Bronchial epithelial cell (primary cell): ENCODE measurements around the gene ZGLP1. TPM values are rescaled to one million over a fixed set of nuclear protein-coding genes. Genes with fewer than 3 reads are reported as not detected.
A peak's percentile ranks its signal among the peaks of the same experiment; 100 is the strongest.

Source experiments
- DNase-seq: peaks from one replicate; pipeline ENCODE4 v3.0.0-alpha.2; 2010; ENCODE audit warnings: low read depth
- FAIRE-seq: peaks from 2 replicates; lab custom pipeline; 2011; peaks lifted over from hg19 to GRCh38; lab: Jason Lieb, UNC
- H3K27me3 ChIP-seq: 2 replicates; pipeline ENCODE4 v1.5.1; 2011; ENCODE audit warnings: low read length; ENCODE audit not compliant: control insufficient read depth, insufficient read depth
- H3K36me3 ChIP-seq: 2 replicates; pipeline ENCODE4 v1.5.1; 2011; ENCODE audit warnings: low read length; ENCODE audit not compliant: control insufficient read depth, insufficient read depth
- H3K4me3 ChIP-seq: 2 replicates; pipeline ENCODE4 v1.5.1; 2011; ENCODE audit warnings: mild to moderate bottlenecking, low read depth, low read length, control low read depth
- total RNA-seq: library from RNA; depleted of rRNA; stranded (reverse); fragments of >200 nt; gene quantifications from 2 replicates; pipeline ENCODE4 v1.2.1, GENCODE V29; 2014
- TF ChIP-seq, protein P1 (sequence below): IDR thresholded peaks from 2 replicates; pipeline ENCODE4 v1.5.1; 2011; ENCODE audit warnings: mild to moderate bottlenecking, moderate library complexity, low read length, control low read depth, inconsistent platforms; ENCODE audit not compliant: insufficient read depth, severe bottlenecking

ZGLP1 gene
- total RNA-seq, 1 donor from 2014 or later: 0.53 TPM

DNA sequence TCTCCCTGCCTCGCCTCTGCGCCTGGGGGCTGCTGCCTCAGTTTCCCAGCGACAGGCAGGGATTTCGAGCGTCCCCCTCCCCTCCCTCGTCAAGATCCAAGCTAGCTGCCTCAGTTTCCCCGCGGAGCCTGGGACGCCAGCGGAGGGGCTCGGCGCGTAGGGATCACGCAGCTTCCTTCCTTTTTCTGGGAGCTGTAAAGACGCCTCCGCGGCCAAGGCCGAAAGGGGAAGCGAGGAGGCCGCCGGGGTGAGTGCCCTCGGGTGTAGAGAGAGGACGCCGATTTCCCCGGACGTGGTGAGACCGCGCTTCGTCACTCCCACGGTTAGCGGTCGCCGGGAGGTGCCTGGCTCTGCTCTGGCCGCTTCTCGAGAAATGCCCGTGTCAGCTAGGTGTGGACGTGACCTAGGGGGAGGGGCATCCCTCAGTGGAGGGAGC lies 39.4 kb downstream of the ZGLP1 start:
- no peaks in the 10 kb centered on the region for H3K36me3 ChIP-seq
- FAIRE-seq: no peak
- no peak for DNase-seq
- peak overlapping the region; percentile 34 for H3K4me3 ChIP-seq
- H3K27me3 ChIP-seq: no peaks in the 10 kb centered on the region
- TF ChIP-seq, protein P1, sequence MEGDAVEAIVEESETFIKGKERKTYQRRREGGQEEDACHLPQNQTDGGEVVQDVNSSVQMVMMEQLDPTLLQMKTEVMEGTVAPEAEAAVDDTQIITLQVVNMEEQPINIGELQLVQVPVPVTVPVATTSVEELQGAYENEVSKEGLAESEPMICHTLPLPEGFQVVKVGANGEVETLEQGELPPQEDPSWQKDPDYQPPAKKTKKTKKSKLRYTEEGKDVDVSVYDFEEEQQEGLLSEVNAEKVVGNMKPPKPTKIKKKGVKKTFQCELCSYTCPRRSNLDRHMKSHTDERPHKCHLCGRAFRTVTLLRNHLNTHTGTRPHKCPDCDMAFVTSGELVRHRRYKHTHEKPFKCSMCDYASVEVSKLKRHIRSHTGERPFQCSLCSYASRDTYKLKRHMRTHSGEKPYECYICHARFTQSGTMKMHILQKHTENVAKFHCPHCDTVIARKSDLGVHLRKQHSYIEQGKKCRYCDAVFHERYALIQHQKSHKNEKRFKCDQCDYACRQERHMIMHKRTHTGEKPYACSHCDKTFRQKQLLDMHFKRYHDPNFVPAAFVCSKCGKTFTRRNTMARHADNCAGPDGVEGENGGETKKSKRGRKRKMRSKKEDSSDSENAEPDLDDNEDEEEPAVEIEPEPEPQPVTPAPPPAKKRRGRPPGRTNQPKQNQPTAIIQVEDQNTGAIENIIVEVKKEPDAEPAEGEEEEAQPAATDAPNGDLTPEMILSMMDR: no peak

DNA sequence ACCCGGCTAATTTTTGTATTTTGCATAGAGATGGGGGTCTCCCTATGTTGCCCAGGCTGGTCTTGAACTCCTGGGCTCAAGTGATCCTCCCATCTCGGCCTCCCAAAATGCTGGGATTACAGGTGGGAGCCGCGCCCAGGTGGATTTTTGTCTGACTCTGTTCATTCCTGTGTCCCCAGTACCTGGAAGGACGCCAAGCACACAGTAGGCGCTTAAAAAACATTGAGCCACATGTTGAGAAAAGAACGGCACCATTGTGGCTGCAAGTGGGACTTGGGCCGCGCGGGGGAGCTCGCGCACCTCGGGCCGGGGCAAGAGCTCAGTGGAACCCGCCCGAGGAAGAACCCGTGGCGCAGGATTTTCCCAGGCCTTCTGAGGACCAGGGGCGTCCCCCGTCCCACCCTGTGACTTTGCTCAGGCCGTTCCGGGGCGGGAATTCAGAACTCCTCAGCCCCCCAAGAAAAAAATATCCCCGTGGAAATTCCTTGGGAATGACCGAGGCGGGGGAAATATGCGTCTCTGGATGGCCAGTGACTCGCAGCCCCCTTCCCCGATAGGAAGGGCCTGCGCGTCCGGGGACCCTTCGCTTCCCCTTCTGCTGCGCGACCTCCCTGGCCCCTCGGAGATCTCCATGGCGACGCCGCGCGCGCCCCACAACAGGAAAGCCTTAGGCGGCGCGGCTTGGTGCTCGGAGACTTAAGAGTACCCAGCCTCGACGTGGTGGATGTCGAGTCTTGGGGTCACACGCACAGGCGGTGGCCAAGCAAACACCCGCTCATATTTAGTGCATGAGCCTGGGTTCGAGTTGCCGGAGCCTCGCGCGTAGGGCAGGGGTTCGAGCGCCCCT lies 40.1 kb downstream of the ZGLP1 start:
- no peak for FAIRE-seq

DNA sequence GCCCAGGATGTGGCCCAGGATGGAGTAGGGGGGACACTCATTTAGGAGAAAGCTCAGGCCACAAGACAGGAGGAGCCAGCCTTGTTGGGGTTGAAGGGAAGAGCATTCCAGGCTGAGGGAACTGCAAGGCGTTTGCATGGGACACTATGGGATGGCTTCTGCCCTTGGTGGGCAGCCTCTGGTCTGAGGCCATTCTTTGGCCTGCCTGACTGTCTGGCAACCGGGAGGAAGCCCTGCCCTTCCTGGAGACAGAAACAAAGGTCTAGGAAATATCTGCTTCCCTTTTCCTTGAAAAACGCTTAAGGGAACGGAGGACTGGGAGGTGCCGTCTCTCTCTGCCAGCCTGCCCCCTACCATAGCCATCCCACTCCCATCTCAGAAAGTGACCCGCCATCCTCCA lies 41.5 kb downstream of the ZGLP1 start:
- no peak for DNase-seq
- Histone ChIP-seq H3K4me3 (no peak overlapping the region), H3K36me3 (no peaks in the 10 kb centered on the region), H3K27me3 (no peaks in the 10 kb centered on the region)
- TF ChIP-seq, protein P1: no peak
- FAIRE-seq: no peak

More for the DNA sequence above, 40.1 kb downstream of the ZGLP1 start:
- peak; percentile 47 for DNase-seq
- TF ChIP-seq, protein P1: peak; percentile 92
- no peaks in the 10 kb centered on the region for H3K36me3 ChIP-seq
- H3K27me3 ChIP-seq: no peaks in the 10 kb centered on the region
- H3K4me3 ChIP-seq: peak overlapping the region; percentile 34

DNA sequence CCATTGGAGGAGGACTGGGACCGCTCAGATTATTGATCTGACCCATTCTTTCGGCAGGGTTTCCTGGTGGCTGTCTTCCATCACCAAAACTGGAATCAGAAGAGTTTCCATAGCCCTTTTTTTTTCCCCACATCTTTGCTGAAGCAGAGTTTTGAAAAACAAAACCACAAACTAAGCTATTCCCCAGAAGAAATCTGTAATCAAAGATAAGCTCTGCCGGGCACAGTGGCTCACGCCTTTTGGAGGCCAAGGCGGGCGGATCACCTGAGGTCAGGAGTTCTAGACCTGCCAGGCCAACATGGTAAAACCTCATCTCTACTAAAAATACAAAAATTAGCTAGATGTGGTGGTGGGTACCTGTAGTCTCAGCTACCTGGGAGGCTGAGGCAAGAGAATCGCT lies 42.9 kb downstream of the ZGLP1 start:
- DNase-seq (no peak), FAIRE-seq (no peak)
- Histone ChIP-seq H3K4me3 (no peak overlapping the region), H3K27me3 (no peaks in the 10 kb centered on the region), H3K36me3 (no peaks in the 10 kb centered on the region)
- TF ChIP-seq, protein P1: no peak

DNA sequence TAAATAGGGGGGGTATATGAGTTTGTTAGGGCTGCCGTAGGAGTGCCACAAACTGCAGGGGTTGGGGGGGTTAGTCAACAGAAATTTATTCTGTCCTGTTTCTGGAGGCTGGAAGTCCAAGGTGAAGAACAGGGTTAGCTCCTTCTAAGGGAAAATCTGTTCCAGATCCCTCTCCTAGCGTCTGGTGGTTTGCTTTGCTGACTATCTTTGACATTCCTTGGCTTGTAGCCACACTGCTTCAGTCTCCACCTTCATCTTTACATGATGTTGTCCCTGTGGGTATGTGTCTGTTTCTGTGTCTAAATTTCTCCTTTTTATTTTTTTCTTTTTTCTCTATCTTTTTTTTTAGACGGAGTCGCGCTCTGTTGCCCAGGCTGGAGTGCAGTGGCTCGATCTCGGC lies 46.8 kb downstream of the ZGLP1 start:
- TF ChIP-seq, protein P1: no peak
- H3K36me3 ChIP-seq: peaks cover 9% of the 10 kb centered on the region
- no peaks in the 10 kb centered on the region for H3K27me3 ChIP-seq
- no peak overlapping the region for H3K4me3 ChIP-seq
- FAIRE-seq (no peak), DNase-seq (no peak)
